Lower leg skin (tissue), 3 donors: ENCODE data around the gene TMLHE.
"Not testable (repeated sequence)": the region's sequence is repeated elsewhere in the genome, so short reads cannot be mapped to it uniquely, and the experiment has no call there.

Experiments
- CTCF ChIP-seq, 3 donors: fragments of 450-650 bp; IDR thresholded peaks; one replicate each; pipeline ENCODE4 v1.5.1; 2016; ENCODE audit warnings: antibody characterized with exemption in 3 of 3, mild to moderate bottlenecking in 3 of 3, moderate library complexity in 2 of 3
- POLR2A ChIP-seq, 2 donors: fragments of 450-650 bp; IDR thresholded peaks; one replicate each; pipeline ENCODE4 v1.6.1; 2016 to 2017; ENCODE audit warnings: antibody characterized with exemption in 2 of 2, mild to moderate bottlenecking in 1 of 2, moderate library complexity in 1 of 2

- not testable (repeated sequence) for TF ChIP-seq CTCF, POLR2A (IDR thresholded peaks at IDR 0.05)
Observed at GRCh38 chrX:155641371-155641770, 28.6 kb upstream of the TMLHE start.
